ENCODE measurements around the gene TCOF1.

DNA sequence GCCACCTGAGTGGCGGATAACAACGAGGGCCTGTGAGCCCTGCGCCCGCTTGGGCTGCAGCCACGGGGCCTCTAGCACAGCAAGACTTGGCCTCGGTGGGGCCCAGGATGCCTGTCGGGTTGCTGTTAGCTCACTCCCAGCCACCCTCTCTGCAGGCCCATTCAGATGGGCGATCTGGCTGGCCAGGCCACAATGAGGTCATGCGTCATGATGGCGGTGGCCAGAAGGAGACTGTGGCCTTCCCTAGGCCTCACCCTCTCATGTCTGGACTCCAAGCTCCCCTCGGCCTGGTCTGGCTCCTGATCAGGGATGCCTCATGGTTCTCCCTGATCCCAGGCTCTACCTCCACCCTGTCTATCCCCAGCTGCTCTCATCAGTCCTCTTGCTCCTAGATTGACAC lies 19.0 kb upstream of the TCOF1 start:
- TF ChIP-seq, protein P1, sequence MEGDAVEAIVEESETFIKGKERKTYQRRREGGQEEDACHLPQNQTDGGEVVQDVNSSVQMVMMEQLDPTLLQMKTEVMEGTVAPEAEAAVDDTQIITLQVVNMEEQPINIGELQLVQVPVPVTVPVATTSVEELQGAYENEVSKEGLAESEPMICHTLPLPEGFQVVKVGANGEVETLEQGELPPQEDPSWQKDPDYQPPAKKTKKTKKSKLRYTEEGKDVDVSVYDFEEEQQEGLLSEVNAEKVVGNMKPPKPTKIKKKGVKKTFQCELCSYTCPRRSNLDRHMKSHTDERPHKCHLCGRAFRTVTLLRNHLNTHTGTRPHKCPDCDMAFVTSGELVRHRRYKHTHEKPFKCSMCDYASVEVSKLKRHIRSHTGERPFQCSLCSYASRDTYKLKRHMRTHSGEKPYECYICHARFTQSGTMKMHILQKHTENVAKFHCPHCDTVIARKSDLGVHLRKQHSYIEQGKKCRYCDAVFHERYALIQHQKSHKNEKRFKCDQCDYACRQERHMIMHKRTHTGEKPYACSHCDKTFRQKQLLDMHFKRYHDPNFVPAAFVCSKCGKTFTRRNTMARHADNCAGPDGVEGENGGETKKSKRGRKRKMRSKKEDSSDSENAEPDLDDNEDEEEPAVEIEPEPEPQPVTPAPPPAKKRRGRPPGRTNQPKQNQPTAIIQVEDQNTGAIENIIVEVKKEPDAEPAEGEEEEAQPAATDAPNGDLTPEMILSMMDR (IDR thresholded peaks at IDR 0.05; ENCODE audit: low read depth, low read length): no peak
- no peak for TF ChIP-seq EZH2phosphoT487 (IDR thresholded peaks at IDR 0.05; ENCODE audit: low read depth)

Measured in OCI-LY3 (cell line).